Neuron (in vitro differentiated cells): ENCODE measurements around the gene YRDC.

ENCODE experiments used
- H2AFZ ChIP-seq: one replicate; pipeline ENCODE4 v1.6.1; 2013; ENCODE audit warnings: low read depth, mild to moderate bottlenecking, inconsistent platforms, low read length, moderate library complexity
- H3K27me3 ChIP-seq: one replicate; pipeline ENCODE4 v1.6.1; 2013; ENCODE audit warnings: low read length; ENCODE audit not compliant: insufficient read depth
- H3K36me3 ChIP-seq: one replicate; pipeline ENCODE4 v1.6.1; 2013; ENCODE audit warnings: low read length; ENCODE audit not compliant: insufficient read depth
- H3K4me1 ChIP-seq: one replicate; pipeline ENCODE4 v1.6.1; 2013; ENCODE audit warnings: low read length; ENCODE audit not compliant: insufficient read depth
- H3K4me3 ChIP-seq: 2 replicates; pipeline ENCODE4 v1.5.1; 2013; ENCODE audit warnings: mild to moderate bottlenecking, low read length, moderate library complexity
- H3K9me3 ChIP-seq: one replicate; pipeline ENCODE4 v1.6.1; 2013; ENCODE audit warnings: low read length

Gene YRDC

GRCh38 chr1:37807555-37808368, at the start of gene YRDC, which contains the start of gene C1orf122:
Gene YRDC, minus strand, starts transcription at chr1:37808208. Its CDS starts 28 bp downstream, at chr1:37808180.
Gene C1orf122, plus strand, starts transcription at chr1:37807790. Its CDS starts 615 bp downstream, at chr1:37808405.
- Histone ChIP-seq H3K4me3 (peak within 1 kb of the TSS; percentile 98), H2AFZ (peak within 1 kb of the TSS; percentile 57), H3K9me3 (no peaks in the 10 kb centered on the region), H3K4me1 (peaks cover 27% of the 10 kb centered on the region), H3K27me3 (no peaks in the 10 kb centered on the region), H3K36me3 (peaks cover 42% of the 10 kb centered on the region)

- Histone ChIP-seq H3K9me3 (no peaks in the 10 kb centered on the region), H3K27me3 (no peaks in the 10 kb centered on the region), H3K36me3 (peaks cover 37% of the 10 kb centered on the region), H2AFZ (no peak overlapping the region), H3K4me3 (no peak overlapping the region), H3K4me1 (peaks cover 12% of the 10 kb centered on the region)
Observed at GRCh38 chr1:37854406-37854805, 46.4 kb upstream of the YRDC start.

GRCh38 chr1:37853157-37853556, 45.1 kb upstream of the YRDC start:
- Histone ChIP-seq H3K4me3 (no peak overlapping the region), H3K9me3 (no peaks in the 10 kb centered on the region), H3K27me3 (no peaks in the 10 kb centered on the region), H3K36me3 (peaks cover 37% of the 10 kb centered on the region), H2AFZ (no peak overlapping the region), H3K4me1 (peaks cover 3% of the 10 kb centered on the region)

DNA sequence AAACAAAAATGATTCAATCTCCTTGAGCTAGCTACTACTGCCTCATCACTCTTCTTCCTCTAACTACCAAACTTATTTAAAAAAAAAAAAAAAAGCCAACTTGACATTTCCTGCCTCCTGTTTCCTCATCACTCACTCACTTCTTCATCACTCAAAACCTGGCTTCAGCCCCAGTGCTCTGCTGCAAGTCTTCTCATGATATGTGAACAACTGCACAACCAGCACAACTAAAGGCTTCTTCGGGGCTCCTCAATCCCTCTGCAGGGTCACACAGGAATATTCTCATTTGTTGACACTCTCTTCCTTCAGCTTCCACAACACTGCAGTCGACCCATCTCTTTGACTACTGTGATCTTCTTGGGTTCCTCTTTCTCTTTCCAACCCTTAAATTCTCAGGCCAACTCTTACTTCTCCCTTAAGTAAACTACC, 43.8 kb upstream of the YRDC start:
- Histone ChIP-seq H3K36me3 (peaks cover 30% of the 10 kb centered on the region), H3K4me3 (no peak overlapping the region), H3K27me3 (no peaks in the 10 kb centered on the region), H3K9me3 (no peaks in the 10 kb centered on the region), H2AFZ (no peak overlapping the region), H3K4me1 (no peaks in the 10 kb centered on the region)

- Histone ChIP-seq H3K4me3 (no peak overlapping the region), H3K36me3 (peaks cover 27% of the 10 kb centered on the region), H2AFZ (no peak overlapping the region), H3K27me3 (no peaks in the 10 kb centered on the region), H3K9me3 (no peaks in the 10 kb centered on the region), H3K4me1 (no peaks in the 10 kb centered on the region)
Observed at GRCh38 chr1:37851262-37851661, 43.3 kb upstream of the YRDC start.

DNA sequence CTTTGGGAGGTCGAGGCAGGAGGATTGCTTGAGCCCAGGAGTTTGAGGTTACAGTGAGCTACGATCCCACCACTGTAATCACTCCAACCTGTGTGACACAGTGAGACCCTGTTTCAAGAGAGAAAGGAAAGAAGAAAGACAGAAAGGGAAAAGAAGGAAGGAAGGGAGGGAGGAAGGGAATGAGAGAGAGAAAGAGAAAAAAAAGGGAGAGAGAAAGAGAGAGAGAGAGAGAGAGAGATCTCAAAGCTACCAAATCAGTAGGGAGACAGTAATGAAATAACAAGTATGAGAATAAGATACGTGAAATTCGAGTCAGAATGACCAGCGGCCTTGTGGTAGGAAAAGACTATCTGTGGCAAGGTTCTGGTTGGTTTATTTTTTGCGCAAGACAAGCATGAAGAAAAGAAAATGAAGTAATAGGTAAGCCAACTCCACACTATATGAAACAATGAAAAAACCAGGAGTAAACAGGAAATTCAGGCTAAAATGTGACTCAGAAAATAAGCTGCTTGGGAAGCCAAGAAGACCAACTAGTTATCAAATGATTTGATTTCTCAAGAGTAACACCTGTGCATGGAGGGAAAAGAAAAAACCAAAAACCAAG, 42.4 kb upstream of the YRDC start:
- Histone ChIP-seq H2AFZ (no peak overlapping the region), H3K27me3 (no peaks in the 10 kb centered on the region), H3K4me3 (no peak overlapping the region), H3K9me3 (no peaks in the 10 kb centered on the region), H3K36me3 (peaks cover 23% of the 10 kb centered on the region), H3K4me1 (no peaks in the 10 kb centered on the region)

GRCh38 chr1:37849480-37849879, 41.5 kb upstream of the YRDC start:
- no peak overlapping the region for H3K4me3 ChIP-seq
- H3K9me3 ChIP-seq, result no peaks in the 10 kb centered on the region
- H3K27me3 ChIP-seq, result no peaks in the 10 kb centered on the region
- H3K4me1 ChIP-seq, result no peaks in the 10 kb centered on the region
- peaks cover 20% of the 10 kb centered on the region for H3K36me3 ChIP-seq
- no peak overlapping the region for H2AFZ ChIP-seq

DNA sequence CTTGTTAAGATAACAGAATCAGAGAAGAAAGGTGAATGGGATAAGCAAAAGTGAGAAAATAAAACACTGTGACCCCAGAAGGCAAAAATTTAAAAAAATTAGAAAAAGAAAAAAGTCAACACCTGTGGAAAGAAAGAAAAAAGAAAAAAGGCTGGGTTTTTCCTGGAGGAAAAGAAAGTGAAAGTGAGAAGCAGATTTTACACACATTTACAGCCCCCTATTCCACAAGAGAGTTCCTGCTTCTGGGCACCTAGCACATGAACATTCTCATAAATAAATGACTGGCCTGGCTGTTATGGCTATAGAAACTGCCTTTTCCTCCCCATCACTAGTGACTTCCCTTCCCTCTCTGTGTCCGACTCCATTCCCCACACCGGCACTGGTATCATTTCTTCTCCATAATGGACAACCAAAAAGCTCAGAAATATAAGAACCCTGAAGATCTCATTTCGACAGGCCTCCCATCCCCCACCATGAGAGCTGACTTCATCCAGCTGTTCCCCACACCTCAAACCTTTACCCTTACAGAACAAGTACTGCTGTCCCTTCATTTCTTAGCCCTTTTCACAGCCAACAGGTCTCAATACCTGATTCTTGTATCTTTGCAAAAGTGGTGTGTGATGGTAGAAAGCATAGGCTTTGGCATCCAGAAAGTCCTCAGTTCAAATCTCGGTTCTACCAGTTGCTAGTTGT, 38.8 kb upstream of the YRDC start:
- no peaks in the 10 kb centered on the region for H3K27me3 ChIP-seq
- no peaks in the 10 kb centered on the region for H3K4me1 ChIP-seq
- H3K9me3 ChIP-seq, result no peaks in the 10 kb centered on the region
- H3K4me3 ChIP-seq, result no peak overlapping the region
- H2AFZ ChIP-seq, result no peak overlapping the region
- H3K36me3 ChIP-seq, result peaks cover 12% of the 10 kb centered on the region

DNA sequence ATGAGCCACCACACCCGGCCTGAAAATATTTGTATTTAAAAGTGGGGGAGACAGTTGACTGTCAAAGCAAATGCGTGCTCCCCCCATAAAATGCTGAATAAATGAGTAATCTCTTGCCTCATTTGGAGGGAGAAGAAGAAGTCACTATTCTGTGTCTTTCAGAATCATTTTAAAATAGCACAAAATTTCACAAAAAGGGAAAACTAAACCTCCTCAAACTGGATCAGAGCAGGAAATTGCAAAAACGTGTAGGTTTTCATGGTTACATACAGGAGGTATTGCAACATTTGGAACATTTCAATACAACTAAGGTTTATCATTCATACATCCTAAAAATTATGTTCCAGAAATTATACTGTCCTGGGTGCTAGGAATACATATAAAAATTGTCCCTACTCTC, 37.8 kb upstream of the YRDC start:
- peaks cover 12% of the 10 kb centered on the region for H3K36me3 ChIP-seq
- no peaks in the 10 kb centered on the region for H3K27me3 ChIP-seq
- H3K9me3 ChIP-seq, result no peaks in the 10 kb centered on the region
- no peak overlapping the region for H3K4me3 ChIP-seq
- H3K4me1 ChIP-seq, result no peaks in the 10 kb centered on the region
- H2AFZ ChIP-seq, result no peak overlapping the region

GRCh38 chr1:37845049-37845646, 37.1 kb upstream of the YRDC start:
- Histone ChIP-seq H2AFZ (no peak overlapping the region), H3K27me3 (no peaks in the 10 kb centered on the region), H3K36me3 (peaks cover 10% of the 10 kb centered on the region), H3K4me3 (no peak overlapping the region), H3K9me3 (no peaks in the 10 kb centered on the region), H3K4me1 (no peaks in the 10 kb centered on the region)

DNA sequence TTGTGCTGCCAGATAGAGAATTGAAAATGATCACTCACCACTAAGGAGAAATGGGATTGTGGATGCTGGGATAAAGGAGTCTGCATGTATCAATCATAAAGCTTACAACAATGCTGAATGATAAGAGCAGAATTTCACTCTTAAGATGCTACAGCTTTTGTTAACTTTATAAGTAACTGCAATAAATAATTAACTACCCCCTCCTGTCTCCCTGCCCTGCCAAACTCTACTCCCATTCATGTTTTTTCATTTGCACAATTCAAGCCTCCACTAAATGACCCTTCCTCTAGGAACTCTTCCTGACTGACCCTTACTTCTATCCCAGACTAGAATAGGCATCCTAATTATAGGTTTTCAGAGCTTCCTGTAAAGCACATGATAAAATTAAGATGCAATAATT, 36.5 kb upstream of the YRDC start:
- H3K4me3 ChIP-seq, result no peak overlapping the region

DNA sequence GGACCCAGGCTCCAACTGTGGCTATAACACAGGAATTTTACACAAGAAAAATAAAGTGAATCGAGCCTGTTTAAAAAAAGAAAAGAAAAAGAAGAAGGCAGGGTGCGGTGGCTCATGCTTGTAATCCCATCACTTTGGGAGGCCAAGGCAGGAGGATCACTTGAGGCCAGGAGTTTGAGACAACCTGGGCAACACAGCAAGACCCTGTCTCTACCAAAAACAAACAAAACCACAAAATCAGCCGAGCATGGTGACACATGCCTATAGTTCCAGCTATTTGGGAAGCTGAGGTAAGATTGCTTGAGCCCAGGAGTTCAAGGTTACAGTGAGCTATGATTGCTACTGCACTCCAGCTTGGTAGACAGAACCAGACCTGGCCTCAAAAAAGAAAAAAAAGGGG, 33.6 kb upstream of the YRDC start:
- H3K27me3 ChIP-seq, result no peaks in the 10 kb centered on the region
- H3K4me3 ChIP-seq, result no peak overlapping the region
- peaks cover 29% of the 10 kb centered on the region for H3K36me3 ChIP-seq
- H3K4me1 ChIP-seq, result no peaks in the 10 kb centered on the region
- H2AFZ ChIP-seq, result no peak overlapping the region
- H3K9me3 ChIP-seq, result no peaks in the 10 kb centered on the region

More for the DNA sequence above, 36.5 kb upstream of the YRDC start:
- Histone ChIP-seq H3K4me1 (no peaks in the 10 kb centered on the region), H3K36me3 (peaks cover 11% of the 10 kb centered on the region), H2AFZ (no peak overlapping the region), H3K27me3 (no peaks in the 10 kb centered on the region), H3K9me3 (no peaks in the 10 kb centered on the region)

DNA sequence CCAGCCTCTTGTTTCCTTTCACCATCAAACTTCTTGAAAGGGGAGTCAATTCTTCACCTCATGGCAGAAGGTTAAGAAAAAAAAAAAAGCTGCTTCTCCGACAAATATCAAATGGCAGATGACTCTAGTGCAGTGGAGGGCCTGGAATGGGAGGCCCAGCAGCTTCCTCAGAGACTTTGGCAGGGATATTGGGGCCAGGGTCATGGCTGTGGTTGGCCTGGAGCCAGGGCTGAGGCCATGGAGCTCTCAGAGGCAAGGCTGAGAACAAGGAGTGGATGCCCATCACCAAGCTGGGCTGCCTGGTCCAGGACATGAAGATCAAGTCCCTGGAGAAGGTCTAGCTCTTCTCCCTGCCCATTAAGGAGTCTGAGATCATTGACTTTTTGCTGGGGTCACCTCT, 32.7 kb upstream of the YRDC start:
- H3K4me1 ChIP-seq, result no peaks in the 10 kb centered on the region
- H3K4me3 ChIP-seq, result no peak overlapping the region
- no peak overlapping the region for H2AFZ ChIP-seq
- H3K36me3 ChIP-seq, result peaks cover 36% of the 10 kb centered on the region
- H3K27me3 ChIP-seq, result no peaks in the 10 kb centered on the region
- no peaks in the 10 kb centered on the region for H3K9me3 ChIP-seq
